H7 (cell line): Measurements from ENCODE around the gene UBR1. TPM values are rescaled to one million over a fixed set of nuclear protein-coding genes. Genes with fewer than 3 reads are reported as not detected.

Source experiments
- DNase-seq: peaks from one replicate; pipeline ENCODE4 v3.0.0; 2012
- H3K27me3 ChIP-seq: 2 replicates; pipeline ENCODE4 v1.6.0; 2011; ENCODE audit warnings: mild to moderate bottlenecking, low read length; ENCODE audit not compliant: control insufficient read depth, insufficient read depth
- H3K36me3 ChIP-seq: replicated peaks from 2 replicates; pipeline ENCODE4 v1.5.1; 2011; ENCODE audit warnings: low read length; ENCODE audit not compliant: control insufficient read depth, insufficient read depth
- H3K4me3 ChIP-seq: 2 replicates; pipeline ENCODE4 v1.5.1; 2011; ENCODE audit warnings: low read depth, mild to moderate bottlenecking, control low read depth, low read length, moderate library complexity; ENCODE audit not compliant: insufficient read depth
- total RNA-seq: library from RNA; depleted of rRNA; stranded (reverse); fragments of >200 nt; shearing (Covaris generic); gene quantifications from 2 replicates; pipeline ENCODE4 v1.2.3, GENCODE V29; 2014

Gene UBR1
- total RNA-seq, 1 experiment from 2014 or later, result 13.0 TPM

GRCh38 chr15:43127752-43128151, 21.9 kb upstream of the UBR1 start:
- no peak overlapping the region for H3K4me3 ChIP-seq
- H3K36me3 ChIP-seq, result no peaks in the 10 kb centered on the region
- H3K27me3 ChIP-seq, result peaks cover 1% of the 10 kb centered on the region; the same call in 1 of the 2 replicates
- DNase-seq, result no peak

- Histone ChIP-seq H3K27me3 (peaks cover 3% of the 10 kb centered on the region; the same call in 1 of the 2 replicates), H3K36me3 (no peaks in the 10 kb centered on the region), H3K4me3 (no peak overlapping the region)
- DNase-seq, result no peak
These were observed 20.5 kb upstream of the UBR1 start for GRCh38 chr15:43126356-43126755.

GRCh38 chr15:43125100-43125661, 19.3 kb upstream of the UBR1 start:
- DNase-seq, result no peak

DNA sequence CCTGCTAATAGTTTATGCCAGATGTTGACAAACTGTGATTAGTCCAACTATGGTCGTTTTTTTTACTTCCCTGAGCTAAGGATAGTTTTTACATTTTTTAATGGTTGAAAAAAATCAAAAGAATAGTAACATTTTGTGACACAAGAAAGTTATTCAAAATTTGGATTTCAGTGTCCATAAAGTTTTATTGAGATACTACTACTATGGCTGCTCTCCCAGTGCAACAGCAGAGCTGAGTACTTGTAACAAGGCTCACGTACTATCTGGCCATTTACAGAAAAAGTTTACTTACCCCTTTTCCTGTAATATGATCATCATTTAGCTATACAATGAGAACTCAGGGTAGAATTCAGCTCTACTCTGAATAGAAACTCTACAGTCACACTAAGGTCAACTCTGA, 16.0 kb upstream of the UBR1 start:
- Histone ChIP-seq H3K36me3 (no peaks in the 10 kb centered on the region), H3K4me3 (no peak overlapping the region), H3K27me3 (peaks cover 3% of the 10 kb centered on the region; the same call in 1 of the 2 replicates)
- no peak for DNase-seq

More at GRCh38 chr15:43125100-43125661, 19.3 kb upstream of the UBR1 start:
- no peaks in the 10 kb centered on the region for H3K36me3 ChIP-seq
- H3K4me3 ChIP-seq, result no peak overlapping the region
- peaks cover 3% of the 10 kb centered on the region; the same call in 1 of the 2 replicates for H3K27me3 ChIP-seq

GRCh38 chr15:43118829-43119228, 13.0 kb upstream of the UBR1 start:
- H3K36me3 ChIP-seq, result no peaks in the 10 kb centered on the region
- no peak for DNase-seq
- H3K27me3 ChIP-seq, result peaks cover 3% of the 10 kb centered on the region; the same call in 1 of the 2 replicates
- H3K4me3 ChIP-seq, result no peak overlapping the region

DNA sequence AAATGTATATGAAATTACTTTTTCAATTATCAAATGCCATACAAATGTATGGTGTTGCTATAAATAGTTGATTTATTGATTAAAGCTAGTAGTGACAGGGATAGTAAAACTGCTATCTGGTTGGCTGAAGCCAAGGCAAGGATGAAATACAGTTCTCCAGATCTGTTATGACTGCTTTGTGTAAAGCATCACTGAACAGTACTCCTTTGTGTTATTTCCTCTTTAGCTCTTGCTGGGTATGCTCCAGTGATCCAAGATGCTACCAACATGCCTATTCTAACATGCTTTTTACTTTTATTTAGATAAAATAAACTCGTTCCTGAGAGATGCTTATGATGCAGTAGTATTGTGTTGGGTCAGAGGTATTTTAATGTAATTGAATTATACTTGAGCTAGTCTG, 12.4 kb upstream of the UBR1 start:
- no peak overlapping the region for H3K4me3 ChIP-seq
- H3K36me3 ChIP-seq, result no peaks in the 10 kb centered on the region
- DNase-seq, result no peak
- peaks cover 3% of the 10 kb centered on the region; the same call in 1 of the 2 replicates for H3K27me3 ChIP-seq

- H3K27me3 ChIP-seq, result no peaks in the 10 kb centered on the region
- H3K4me3 ChIP-seq, result no peak overlapping the region
- H3K36me3 ChIP-seq, result no peaks in the 10 kb centered on the region
- DNase-seq, result no peak
These were observed 5.5 kb upstream of the UBR1 start for GRCh38 chr15:43111354-43111753.

DNA sequence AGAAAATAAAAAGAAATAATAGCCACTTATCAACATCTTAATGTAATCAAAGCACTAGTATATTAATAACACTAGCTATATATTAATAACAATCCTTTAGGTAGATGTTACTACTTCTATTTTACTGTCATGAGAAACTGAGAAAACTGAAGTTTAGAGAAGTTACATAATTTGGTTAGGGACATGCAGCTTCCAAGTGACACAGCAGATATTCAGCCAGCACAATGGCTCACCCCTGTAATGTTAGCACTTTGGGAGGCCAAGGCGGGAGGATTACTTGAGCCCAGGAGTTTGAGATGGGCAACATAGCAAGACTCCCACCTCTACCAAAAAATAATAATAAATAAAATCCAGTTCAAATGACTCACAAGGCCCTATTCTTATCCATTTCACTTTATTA, 1.9 kb upstream of the UBR1 start:
- H3K36me3 ChIP-seq, result no peaks in the 10 kb centered on the region
- H3K4me3 ChIP-seq, result no peak overlapping the region
- H3K27me3 ChIP-seq, result no peaks in the 10 kb centered on the region
- no peak for DNase-seq

GRCh38 chr15:43106486-43106829, 620 bp upstream of the UBR1 start:
- Histone ChIP-seq H3K36me3 (0 out of 2 replicates have a peak, but pooled peaks cover 2% of the 10 kb centered on the region), H3K4me3 (peak overlapping the region; percentile 65), H3K27me3 (no peaks in the 10 kb centered on the region)
- no peak for DNase-seq

- peaks cover 4% of the 10 kb centered on the region for H3K36me3 ChIP-seq
- H3K4me3 ChIP-seq, result peak overlapping the region; percentile 65
- no peaks in the 10 kb centered on the region for H3K27me3 ChIP-seq
- peak; percentile 19 for DNase-seq
These were observed 631 bp downstream of the UBR1 start for GRCh38 chr15:43105077-43105736.

DNA sequence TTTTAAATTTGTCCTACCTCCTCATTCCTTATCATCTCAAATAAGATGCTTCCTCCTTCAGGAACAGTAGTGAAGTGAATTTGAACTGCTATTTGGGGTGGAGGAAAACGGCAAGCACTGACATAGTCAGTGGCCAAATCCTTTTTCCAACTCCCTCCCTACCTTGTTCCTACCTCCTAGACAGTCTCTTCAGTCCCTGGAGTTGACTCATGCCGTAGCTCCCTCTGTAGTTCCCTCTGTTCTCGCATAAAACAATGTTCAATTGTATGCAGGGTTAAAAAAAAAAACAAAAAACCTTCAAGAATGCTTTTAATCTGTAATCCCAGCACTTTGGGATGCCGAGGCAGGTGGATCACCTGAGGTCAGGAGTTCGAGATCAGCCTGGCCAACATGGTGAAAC, 1.4 kb downstream of the UBR1 start:
- H3K27me3 ChIP-seq, result no peaks in the 10 kb centered on the region
- DNase-seq, result no peak
- no peak overlapping the region for H3K4me3 ChIP-seq
- peaks cover 4% of the 10 kb centered on the region for H3K36me3 ChIP-seq

- no peak for DNase-seq
- Histone ChIP-seq H3K36me3 (peaks cover 4% of the 10 kb centered on the region), H3K27me3 (no peaks in the 10 kb centered on the region), H3K4me3 (no peak overlapping the region)
These were observed 1.9 kb downstream of the UBR1 start for GRCh38 chr15:43103907-43104306.

GRCh38 chr15:43102187-43102586, 3.7 kb downstream of the UBR1 start:
- DNase-seq, result no peak
- peaks cover 4% of the 10 kb centered on the region for H3K36me3 ChIP-seq
- H3K4me3 ChIP-seq, result no peak overlapping the region
- H3K27me3 ChIP-seq, result no peaks in the 10 kb centered on the region

DNA sequence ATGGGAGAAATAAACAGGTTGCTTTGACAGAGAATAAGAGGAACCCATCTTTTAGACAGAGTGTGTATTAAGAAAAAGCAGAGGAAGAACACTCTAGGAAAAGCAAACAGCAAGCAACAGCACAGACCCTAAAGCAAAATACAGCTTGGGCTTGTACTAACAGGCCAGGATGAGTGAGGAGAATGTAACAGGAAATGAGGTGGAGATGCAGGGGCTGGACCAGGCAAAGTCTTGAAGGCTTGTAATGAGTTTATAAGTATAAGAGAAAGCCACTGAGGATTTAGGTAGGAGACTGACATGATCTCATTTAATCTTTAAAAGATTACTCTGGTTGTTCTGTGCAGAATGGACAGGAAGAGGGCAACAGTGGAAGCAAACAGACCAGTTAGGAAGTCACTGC, 4.9 kb downstream of the UBR1 start:
- no peak for DNase-seq
- H3K27me3 ChIP-seq, result no peaks in the 10 kb centered on the region
- H3K4me3 ChIP-seq, result no peak overlapping the region
- H3K36me3 ChIP-seq, result peaks cover 4% of the 10 kb centered on the region

- no peak overlapping the region for H3K4me3 ChIP-seq
- H3K36me3 ChIP-seq, result peaks cover 4% of the 10 kb centered on the region
- DNase-seq, result no peak
- H3K27me3 ChIP-seq, result no peaks in the 10 kb centered on the region
These were observed 6.6 kb downstream of the UBR1 start for GRCh38 chr15:43099105-43099845.
